Mononuclear cell (primary cell): ENCODE results near the gene EIF4EBP2. TPM values are rescaled to one million over a fixed set of nuclear protein-coding genes. Genes with fewer than 3 reads are reported as not detected.

Source experiments
- H3K27me3 ChIP-seq: 2 replicates; pipeline ENCODE4 v1.6.0; 2011; ENCODE audit warnings: low read length, control low read depth; ENCODE audit not compliant: insufficient read depth
- H3K4me1 ChIP-seq: 2 replicates; pipeline ENCODE4 v1.5.1; 2011; ENCODE audit warnings: mild to moderate bottlenecking, low read length, control low read depth; ENCODE audit not compliant: insufficient read depth
- H3K4me3 ChIP-seq: 2 replicates; pipeline ENCODE4 v1.5.1; 2011; ENCODE audit warnings: mild to moderate bottlenecking, low read length, moderate library complexity
- H3K9me3 ChIP-seq: 2 replicates; pipeline ENCODE4 v1.5.1; 2011; ENCODE audit warnings: low read depth, mild to moderate bottlenecking, control low read depth, low read length
- total RNA-seq: library from RNA; depleted of rRNA; stranded (reverse); fragments of >200 nt; gene quantifications from one replicate; pipeline ENCODE4 v1.2.3, GENCODE V29; 2012

The EIF4EBP2 gene
- total RNA-seq, 1 donor, result 29.8 TPM

DNA sequence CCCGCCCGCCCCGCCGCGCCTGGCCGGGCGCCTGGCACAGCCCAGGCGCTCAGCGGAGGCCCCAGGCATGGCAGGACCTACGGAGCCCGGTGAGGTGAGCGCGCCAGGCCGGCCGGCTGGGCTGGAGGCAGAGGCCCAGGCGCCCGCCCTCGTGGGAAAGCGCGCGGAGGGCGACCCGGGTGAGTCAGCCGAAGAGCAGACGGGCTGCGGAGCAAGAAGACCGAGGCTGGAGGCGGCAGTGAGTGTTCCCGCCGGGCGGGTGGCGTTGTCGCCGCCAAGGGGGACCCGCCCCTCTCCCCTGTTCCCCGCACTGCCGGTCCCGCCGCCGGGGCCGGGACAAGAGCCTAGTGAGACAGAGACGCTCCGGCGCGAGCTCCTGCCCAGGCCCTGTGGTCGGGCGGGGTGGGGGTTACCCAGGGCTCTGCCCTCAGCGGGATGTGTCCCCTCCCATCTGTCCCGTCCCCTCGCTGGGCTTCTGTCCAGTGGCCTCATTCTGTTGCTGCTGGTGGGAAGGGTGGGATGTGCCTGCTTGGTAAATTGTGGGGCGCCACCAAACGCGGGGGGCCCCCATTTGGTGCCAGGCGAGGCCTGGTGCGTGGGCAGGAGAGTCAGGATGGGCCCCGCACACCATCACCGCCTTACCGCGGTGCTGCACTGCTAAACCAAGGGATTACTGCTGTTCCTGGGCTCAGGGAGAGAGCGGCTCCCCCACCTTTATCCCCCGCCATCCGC is 54.5 kb downstream of the EIF4EBP2 start:
- Histone ChIP-seq H3K9me3 (no peaks in the 10 kb centered on the region), H3K27me3 (peaks cover 26% of the 10 kb centered on the region), H3K4me1 (peaks cover 10% of the 10 kb centered on the region), H3K4me3 (no peak overlapping the region)

DNA sequence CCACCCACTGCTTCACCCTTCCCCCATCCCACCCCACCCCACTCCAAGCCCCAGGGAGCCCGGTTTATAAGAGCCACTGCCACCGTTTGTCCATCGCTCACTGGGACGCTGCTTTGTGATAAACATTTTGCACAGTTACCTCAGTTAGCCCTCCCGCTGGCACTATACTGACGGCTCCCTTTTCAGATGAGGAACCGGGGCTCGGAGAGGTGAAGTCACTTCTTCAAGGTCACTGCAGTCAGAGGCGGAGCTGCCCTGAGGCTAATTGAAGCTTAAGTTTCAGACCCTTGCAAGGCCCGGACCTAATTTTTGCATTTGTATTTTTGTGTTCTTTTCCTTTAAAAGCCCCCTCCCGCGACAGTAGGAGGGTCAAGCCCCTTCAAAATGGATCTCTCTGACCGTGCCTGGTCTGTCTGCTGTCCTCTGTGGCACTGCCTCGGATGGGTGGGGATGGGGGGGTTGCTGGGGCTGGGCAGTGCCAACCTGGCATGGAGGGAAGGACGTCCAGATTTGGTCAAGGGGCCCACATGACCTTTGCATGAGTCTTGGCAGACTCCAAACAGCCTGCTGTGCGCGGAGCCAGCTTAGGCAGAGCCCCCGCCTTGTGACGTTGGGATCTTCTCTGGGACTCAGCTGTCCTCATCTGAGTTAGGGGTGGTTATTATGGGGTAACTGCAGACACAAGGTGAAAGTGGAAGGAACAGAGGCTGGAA is 55.3 kb downstream of the EIF4EBP2 start:
- Histone ChIP-seq H3K27me3 (peaks cover 26% of the 10 kb centered on the region), H3K4me1 (peaks cover 10% of the 10 kb centered on the region), H3K4me3 (no peak overlapping the region), H3K9me3 (no peaks in the 10 kb centered on the region)

- H3K27me3 ChIP-seq, result peaks cover 26% of the 10 kb centered on the region
- no peaks in the 10 kb centered on the region for H3K9me3 ChIP-seq
- H3K4me3 ChIP-seq, result no peak overlapping the region
Measured at GRCh38 chr10:70459774-70460490, 56.0 kb downstream of the EIF4EBP2 start.

GRCh38 chr10:70461397-70462348 is 57.7 kb downstream of the EIF4EBP2 start:
- H3K9me3 ChIP-seq, result no peaks in the 10 kb centered on the region
- peaks cover 25% of the 10 kb centered on the region for H3K27me3 ChIP-seq
- H3K4me3 ChIP-seq, result no peak overlapping the region
- H3K4me1 ChIP-seq, result peaks cover 10% of the 10 kb centered on the region

More at GRCh38 chr10:70459774-70460490, 56.0 kb downstream of the EIF4EBP2 start:
- H3K4me1 ChIP-seq, result peaks cover 10% of the 10 kb centered on the region

GRCh38 chr10:70462349-70462984 is 58.5 kb downstream of the EIF4EBP2 start:
- no peak overlapping the region for H3K4me3 ChIP-seq
- peaks cover 20% of the 10 kb centered on the region for H3K27me3 ChIP-seq
- peaks cover 10% of the 10 kb centered on the region for H3K4me1 ChIP-seq
- no peaks in the 10 kb centered on the region for H3K9me3 ChIP-seq

GRCh38 chr10:70465278-70465677 is 61.3 kb downstream of the EIF4EBP2 start:
- H3K9me3 ChIP-seq, result no peaks in the 10 kb centered on the region
- H3K4me1 ChIP-seq, result no peaks in the 10 kb centered on the region
- H3K27me3 ChIP-seq, result no peaks in the 10 kb centered on the region
- H3K4me3 ChIP-seq, result no peak overlapping the region

DNA sequence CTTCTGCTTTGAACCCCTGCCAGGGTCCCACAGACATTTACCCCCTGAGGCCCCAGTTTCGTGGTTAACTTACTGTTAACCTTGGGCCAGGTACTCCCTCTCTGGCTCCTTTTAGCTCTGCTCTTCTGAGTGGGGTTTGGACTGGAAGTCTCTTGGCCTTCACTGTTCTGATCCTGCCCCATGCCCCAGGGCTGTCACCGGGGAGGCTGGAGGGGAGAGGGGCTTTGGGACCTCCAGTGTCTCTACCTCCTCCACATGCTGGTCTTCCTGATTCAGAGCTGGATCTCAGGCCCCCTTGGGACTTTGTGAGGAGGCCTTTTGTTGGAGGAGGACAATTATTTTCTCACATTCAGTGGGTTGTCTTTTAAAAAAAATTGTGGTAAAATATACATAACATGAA is 61.9 kb downstream of the EIF4EBP2 start:
- H3K27me3 ChIP-seq, result no peaks in the 10 kb centered on the region
- no peaks in the 10 kb centered on the region for H3K9me3 ChIP-seq
- H3K4me3 ChIP-seq, result no peak overlapping the region
- no peaks in the 10 kb centered on the region for H3K4me1 ChIP-seq

DNA sequence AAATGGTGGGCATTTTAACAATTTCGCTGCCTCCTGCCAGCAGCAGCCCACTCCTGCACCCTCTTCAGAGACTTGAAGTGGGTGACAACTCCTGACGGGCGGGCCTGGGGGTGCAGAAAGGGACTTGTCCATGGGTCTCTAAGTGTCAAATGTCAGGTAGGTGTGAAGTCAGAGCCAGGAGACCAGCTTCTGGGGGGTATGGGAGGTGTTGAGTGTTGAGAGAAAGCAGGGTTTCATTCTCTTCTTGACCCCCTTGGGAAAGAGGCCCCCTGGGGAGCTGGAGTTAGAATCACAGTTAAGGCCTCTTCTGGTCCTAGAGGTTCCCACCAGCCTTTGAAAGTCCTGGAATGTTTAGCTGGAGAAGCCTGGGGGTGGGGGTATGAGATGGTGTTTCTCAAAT is 63.0 kb downstream of the EIF4EBP2 start:
- Histone ChIP-seq H3K4me3 (no peak overlapping the region), H3K27me3 (no peaks in the 10 kb centered on the region), H3K9me3 (no peaks in the 10 kb centered on the region), H3K4me1 (no peaks in the 10 kb centered on the region)

GRCh38 chr10:70472799-70473454 is 69.0 kb downstream of the EIF4EBP2 start:
- Histone ChIP-seq H3K9me3 (no peaks in the 10 kb centered on the region), H3K4me1 (peaks cover 10% of the 10 kb centered on the region), H3K27me3 (no peaks in the 10 kb centered on the region), H3K4me3 (no peak overlapping the region)

- H3K27me3 ChIP-seq, result peaks cover 2% of the 10 kb centered on the region
- H3K4me3 ChIP-seq, result no peak overlapping the region
- no peaks in the 10 kb centered on the region for H3K9me3 ChIP-seq
- peaks cover 26% of the 10 kb centered on the region for H3K4me1 ChIP-seq
Measured at GRCh38 chr10:70474780-70475179, 70.8 kb downstream of the EIF4EBP2 start.

GRCh38 chr10:70475661-70476060 is 71.7 kb downstream of the EIF4EBP2 start:
- Histone ChIP-seq H3K9me3 (no peaks in the 10 kb centered on the region), H3K4me3 (no peak overlapping the region), H3K27me3 (peaks cover 2% of the 10 kb centered on the region), H3K4me1 (peaks cover 35% of the 10 kb centered on the region)

- no peaks in the 10 kb centered on the region for H3K9me3 ChIP-seq
- H3K4me1 ChIP-seq, result peaks cover 42% of the 10 kb centered on the region
- peaks cover 2% of the 10 kb centered on the region for H3K27me3 ChIP-seq
- no peak overlapping the region for H3K4me3 ChIP-seq
Measured at GRCh38 chr10:70476249-70477035, 72.5 kb downstream of the EIF4EBP2 start.

DNA sequence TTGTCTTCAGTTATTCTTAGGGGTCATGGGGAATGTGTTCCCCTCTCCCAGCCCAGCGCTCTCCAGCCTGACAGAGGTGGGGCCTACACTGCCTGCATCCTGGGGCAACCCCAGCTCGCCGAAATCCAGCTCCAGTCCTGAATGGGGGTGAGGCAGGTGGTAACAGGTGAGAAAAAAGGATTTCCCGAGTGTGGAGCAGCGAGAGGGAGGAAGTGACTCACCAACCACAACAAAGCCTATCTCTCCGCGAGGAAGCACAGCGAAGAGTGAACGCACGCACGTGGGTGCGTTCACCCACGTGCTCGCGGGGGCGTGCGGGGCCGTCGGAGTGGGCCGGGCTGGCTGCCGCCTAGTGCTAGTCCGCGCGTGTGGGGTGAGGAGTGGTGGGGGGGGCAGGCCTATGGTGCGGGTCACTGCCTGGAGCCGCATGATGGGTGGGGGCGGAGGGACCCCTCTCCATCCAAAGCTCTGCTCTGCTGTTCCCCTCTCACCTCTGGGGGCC is 73.8 kb downstream of the EIF4EBP2 start:
- Histone ChIP-seq H3K27me3 (peaks cover 2% of the 10 kb centered on the region), H3K4me3 (no peak overlapping the region), H3K9me3 (no peaks in the 10 kb centered on the region), H3K4me1 (peaks cover 42% of the 10 kb centered on the region)
